K562 (cell line): ENCODE results near the gene DNAJA1. TPM values are rescaled to one million over a fixed set of nuclear protein-coding genes. Genes with fewer than 3 reads are reported as not detected.
A peak's percentile ranks its signal among the peaks of the same experiment; 100 is the strongest.

Experiments used
- ARID2 ChIP-seq: fragments of 450-650 bp; IDR thresholded peaks from 2 replicates; pipeline ENCODE4 v1.6.1; 2017; ENCODE audit warnings: antibody characterized with exemption, mild to moderate bottlenecking
- C11orf30 ChIP-seq: fragments of 450-650 bp; IDR thresholded peaks from 2 replicates; pipeline ENCODE4 v1.6.1; 2016; ENCODE audit warnings: low read depth, mild to moderate bottlenecking
- COPS2 ChIP-seq: fragments of 450-650 bp; conservative IDR thresholded peaks from 2 replicates; pipeline ENCODE4 v1.6.1; 2016; ENCODE audit warnings: mild to moderate bottlenecking, moderate library complexity
- CXXC5 ChIP-seq: fragments of 250-450 bp; sonication (Bioruptor Pico); IDR thresholded peaks from 2 replicates; pipeline ENCODE4 v1.8.0; 2022; ENCODE audit warnings: inconsistent platforms, mild to moderate bottlenecking, moderate library complexity
- FOXK2 ChIP-seq, 2 experiments: fragments of 450-650 bp; IDR thresholded peaks in 1 of 2; conservative IDR thresholded peaks in 1 of 2; 2 replicates each; pipeline ENCODE4 v1.6.1; 2016; ENCODE audit warnings: low read depth in 2 of 2, mild to moderate bottlenecking in 1 of 2
- GTF2A2 ChIP-seq: IDR thresholded peaks from 2 replicates; pipeline ENCODE4 v1.6.1; 2016; ENCODE audit warnings: mild to moderate bottlenecking, missing genetic modification characterization, missing compliant biosample characterization
- HCFC1 ChIP-seq: IDR thresholded peaks from 2 replicates; pipeline ENCODE4 v1.6.1; 2012; ENCODE audit warnings: low read depth, low read length, improper control_type of control experiment
- HLTF ChIP-seq: fragments of 450-650 bp; IDR thresholded peaks from 2 replicates; pipeline ENCODE4 v1.6.1; 2016
- MCM2 ChIP-seq: fragments of 450-650 bp; IDR thresholded peaks from 2 replicates; pipeline ENCODE4 v1.6.1; 2017; ENCODE audit warnings: low read depth, mild to moderate bottlenecking
- PCBP1 ChIP-seq: fragments of 200-400 bp; formaldehyde crosslinking; IDR thresholded peaks from 2 replicates; pipeline ENCODE4 v1.6.1; 2018; ENCODE audit warnings: mild to moderate bottlenecking, low read depth, low read length; ENCODE audit not compliant: poor library complexity, severe bottlenecking
- PTTG1 ChIP-seq: fragments of 450-650 bp; IDR thresholded peaks from 2 replicates; pipeline ENCODE4 v1.6.1; 2016; ENCODE audit warnings: low read depth, mild to moderate bottlenecking, missing genetic modification characterization, missing compliant biosample characterization
- RBM17 ChIP-seq: fragments of 200-400 bp; formaldehyde crosslinking; IDR thresholded peaks from 2 replicates; pipeline ENCODE4 v1.6.1; 2017; ENCODE audit warnings: low read depth, mild to moderate bottlenecking, low read length, borderline replicate concordance
- SIN3A ChIP-seq, 2 experiments: fragments of 150-350 bp in 1 of 2; IDR thresholded peaks; 2 replicates each; pipeline ENCODE4 v1.6.1; 2011 to 2016; ENCODE audit warnings: borderline replicate concordance in 2 of 2, low read depth in 2 of 2, low read length in 2 of 2, mild to moderate bottlenecking in 2 of 2, moderate library complexity in 2 of 2; ENCODE audit not compliant: control insufficient read depth in 1 of 2
- SMARCC2 ChIP-seq: fragments of 450-650 bp; IDR thresholded peaks from 2 replicates; pipeline ENCODE4 v1.6.1; 2017; ENCODE audit warnings: antibody characterized with exemption, moderate library complexity, mild to moderate bottlenecking, low read depth
- ZFP30 ChIP-seq: fragments of 250-450 bp; sonication (Bioruptor Pico); IDR thresholded peaks from 2 replicates; pipeline ENCODE4 v1.8.0; 2022; ENCODE audit warnings: moderate library complexity, mild to moderate bottlenecking, inconsistent platforms, borderline replicate concordance
- ZKSCAN8 ChIP-seq: fragments of 200-800 bp; sonication (Bioruptor generic); IDR thresholded peaks from 2 replicates; pipeline ENCODE4 v1.6.1; 2016; ENCODE audit warnings: missing genetic modification characterization, missing compliant biosample characterization
- ZNF449 ChIP-seq: fragments of 250-450 bp; sonication (Bioruptor Pico); IDR thresholded peaks from 2 replicates; pipeline ENCODE4 v1.8.0; 2022; ENCODE audit warnings: moderate library complexity, mild to moderate bottlenecking, inconsistent platforms
- ZNF668 ChIP-seq: fragments of 250-450 bp; sonication (Bioruptor Pico); IDR thresholded peaks from 2 replicates; pipeline ENCODE4 v1.8.0; 2022; ENCODE audit warnings: mild to moderate bottlenecking, inconsistent platforms
- ZNF785 ChIP-seq: fragments of 250-450 bp; sonication (Bioruptor Pico); IDR thresholded peaks from 2 replicates; pipeline ENCODE4 v1.4.0; 2020; ENCODE audit warnings: mild to moderate bottlenecking
- polyA plus RNA-seq, 8 experiments: library from polyadenylated mRNA; depleted of rRNA in 4 of 8; stranded (reverse) in 5 of 8; unstranded in 3 of 8; fragments of >200 nt; fragmentation: Nextera tagmentation in 2 of 8; fragmentation: Illumina TruSeq in 1 of 8; extraction: Ambion mirVana in 2 of 8; extraction: Trizol in 1 of 8; gene quantifications; 2 replicates each; pipeline versions ENCODE4 v1.2.1 to v1.2.3, GENCODE V29; 2011 to 2014; ENCODE audit warnings: inconsistent platforms in 1 of 8, missing spikeins in 1 of 8
- total RNA-seq, 7 experiments: library from RNA; depleted of rRNA in 6 of 7; stranded (reverse); fragments of >200 nt in 6 of 7; fragmentation: Illumina TruSeq in 2 of 7; extraction: Trizol in 2 of 7; gene quantifications; 2 replicates each; pipeline versions ENCODE4 v1.2.1 to v1.2.3, GENCODE V29; 2011 to 2021; ENCODE audit warnings: low replicate concordance in 1 of 7
- TF ChIP-seq, protein P1 (sequence below): sonication (generic); IDR thresholded peaks from 2 replicates; pipeline ENCODE4 v1.6.1; 2016
- TF ChIP-seq, protein P2 (sequence below): sonication (generic); formaldehyde crosslinking; IDR thresholded peaks from 2 replicates; pipeline ENCODE4 v1.8.1; 2023; ENCODE audit warnings: mild to moderate bottlenecking, missing genetic modification reagents, moderate library complexity
- TF ChIP-seq, protein P3 (sequence below): fragments of 450-650 bp; IDR thresholded peaks from 2 replicates; pipeline ENCODE4 v1.6.1; 2018; ENCODE audit not compliant: partially characterized antibody

Gene DNAJA1
- total and polyA plus RNA-seq, 9 of the 15 experiments (the other 6 are each of a cell fraction or from before 2014, with no cell fraction given), result 109 to 359 (median 175) TPM

GRCh38 chr9:33081128-33081851 lies 56.2 kb downstream of the DNAJA1 start (continued):
- TF ChIP-seq ZNF449 (CRISPR knock-in tag) (no peak), ZKSCAN8 (CRISPR knock-in tag) (no peak), SIN3A (IDR thresholded peaks at IDR 0.05; ENCODE audit: borderline replicate concordance in 2 of 2, control insufficient read depth in 1 of 2, low read depth in 2 of 2, low read length in 2 of 2) (no peak), PCBP1 (no peak), COPS2 (no peak), ZFP30 (CRISPR knock-in tag) (no peak), SMARCC2 (no peak), FOXK2 (conservative IDR thresholded peaks at IDR 0.05 in 1 of 2, IDR thresholded peaks at IDR 0.05 in 1 of 2; ENCODE audit: low read depth in 2 of 2) (no peak), MCM2 (no peak), PTTG1 (tag) (no peak), GTF2A2 (tag) (no peak), C11orf30 (0 out of 2 replicates have a peak, but pooled peaks have one; percentile 14), ZNF785 (CRISPR knock-in tag) (no peak), HLTF (no peak), HCFC1 (no peak), CXXC5 (no peak), ZNF668 (CRISPR knock-in tag) (no peak), ARID2 (peak; percentile 91), RBM17 (no peak)
- TF ChIP-seq, protein P1, sequence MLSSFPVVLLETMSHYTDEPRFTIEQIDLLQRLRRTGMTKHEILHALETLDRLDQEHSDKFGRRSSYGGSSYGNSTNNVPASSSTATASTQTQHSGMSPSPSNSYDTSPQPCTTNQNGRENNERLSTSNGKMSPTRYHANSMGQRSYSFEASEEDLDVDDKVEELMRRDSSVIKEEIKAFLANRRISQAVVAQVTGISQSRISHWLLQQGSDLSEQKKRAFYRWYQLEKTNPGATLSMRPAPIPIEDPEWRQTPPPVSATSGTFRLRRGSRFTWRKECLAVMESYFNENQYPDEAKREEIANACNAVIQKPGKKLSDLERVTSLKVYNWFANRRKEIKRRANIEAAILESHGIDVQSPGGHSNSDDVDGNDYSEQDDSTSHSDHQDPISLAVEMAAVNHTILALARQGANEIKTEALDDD, result peak; percentile 96
- TF ChIP-seq, protein P2, sequence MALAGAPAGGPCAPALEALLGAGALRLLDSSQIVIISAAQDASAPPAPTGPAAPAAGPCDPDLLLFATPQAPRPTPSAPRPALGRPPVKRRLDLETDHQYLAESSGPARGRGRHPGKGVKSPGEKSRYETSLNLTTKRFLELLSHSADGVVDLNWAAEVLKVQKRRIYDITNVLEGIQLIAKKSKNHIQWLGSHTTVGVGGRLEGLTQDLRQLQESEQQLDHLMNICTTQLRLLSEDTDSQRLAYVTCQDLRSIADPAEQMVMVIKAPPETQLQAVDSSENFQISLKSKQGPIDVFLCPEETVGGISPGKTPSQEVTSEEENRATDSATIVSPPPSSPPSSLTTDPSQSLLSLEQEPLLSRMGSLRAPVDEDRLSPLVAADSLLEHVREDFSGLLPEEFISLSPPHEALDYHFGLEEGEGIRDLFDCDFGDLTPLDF (CRISPR knock-in tag), result no peak
- TF ChIP-seq, protein P3, sequence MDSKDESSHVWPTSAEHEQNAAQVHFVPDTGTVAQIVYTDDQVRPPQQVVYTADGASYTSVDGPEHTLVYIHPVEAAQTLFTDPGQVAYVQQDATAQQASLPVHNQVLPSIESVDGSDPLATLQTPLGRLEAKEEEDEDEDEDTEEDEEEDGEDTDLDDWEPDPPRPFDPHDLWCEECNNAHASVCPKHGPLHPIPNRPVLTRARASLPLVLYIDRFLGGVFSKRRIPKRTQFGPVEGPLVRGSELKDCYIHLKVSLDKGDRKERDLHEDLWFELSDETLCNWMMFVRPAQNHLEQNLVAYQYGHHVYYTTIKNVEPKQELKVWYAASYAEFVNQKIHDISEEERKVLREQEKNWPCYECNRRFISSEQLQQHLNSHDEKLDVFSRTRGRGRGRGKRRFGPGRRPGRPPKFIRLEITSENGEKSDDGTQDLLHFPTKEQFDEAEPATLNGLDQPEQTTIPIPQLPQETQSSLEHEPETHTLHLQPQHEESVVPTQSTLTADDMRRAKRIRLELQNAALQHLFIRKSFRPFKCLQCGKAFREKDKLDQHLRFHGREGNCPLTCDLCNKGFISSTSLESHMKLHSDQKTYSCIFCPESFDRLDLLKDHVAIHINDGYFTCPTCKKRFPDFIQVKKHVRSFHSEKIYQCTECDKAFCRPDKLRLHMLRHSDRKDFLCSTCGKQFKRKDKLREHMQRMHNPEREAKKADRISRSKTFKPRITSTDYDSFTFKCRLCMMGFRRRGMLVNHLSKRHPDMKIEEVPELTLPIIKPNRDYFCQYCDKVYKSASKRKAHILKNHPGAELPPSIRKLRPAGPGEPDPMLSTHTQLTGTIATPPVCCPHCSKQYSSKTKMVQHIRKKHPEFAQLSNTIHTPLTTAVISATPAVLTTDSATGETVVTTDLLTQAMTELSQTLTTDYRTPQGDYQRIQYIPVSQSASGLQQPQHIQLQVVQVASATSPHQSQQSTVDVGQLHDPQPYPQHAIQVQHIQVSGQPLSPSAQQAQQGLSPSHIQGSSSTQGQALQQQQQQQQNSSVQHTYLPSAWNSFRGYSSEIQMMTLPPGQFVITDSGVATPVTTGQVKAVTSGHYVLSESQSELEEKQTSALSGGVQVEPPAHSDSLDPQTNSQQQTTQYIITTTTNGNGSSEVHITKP, result no peak
